VCaP (cell line): ENCODE measurements around the gene SUMO3.

Experiments
- H3K27ac ChIP-seq: fragments of 450-650 bp; 2 replicates; pipeline ENCODE4 v1.5.1; 2017
- CTCF ChIP-seq: fragments of 450-650 bp; conservative IDR thresholded peaks from 2 replicates; pipeline ENCODE4 v1.5.1; 2017; ENCODE audit warnings: mild to moderate bottlenecking, moderate library complexity

SUMO3 gene

GRCh38 chr21:44815225-44815624 is 2.6 kb downstream of the SUMO3 start:
- no peak for TF ChIP-seq CTCF
- H3K27ac ChIP-seq, result peak overlapping the region; percentile 87; the same call in 1 of the 2 replicates

DNA sequence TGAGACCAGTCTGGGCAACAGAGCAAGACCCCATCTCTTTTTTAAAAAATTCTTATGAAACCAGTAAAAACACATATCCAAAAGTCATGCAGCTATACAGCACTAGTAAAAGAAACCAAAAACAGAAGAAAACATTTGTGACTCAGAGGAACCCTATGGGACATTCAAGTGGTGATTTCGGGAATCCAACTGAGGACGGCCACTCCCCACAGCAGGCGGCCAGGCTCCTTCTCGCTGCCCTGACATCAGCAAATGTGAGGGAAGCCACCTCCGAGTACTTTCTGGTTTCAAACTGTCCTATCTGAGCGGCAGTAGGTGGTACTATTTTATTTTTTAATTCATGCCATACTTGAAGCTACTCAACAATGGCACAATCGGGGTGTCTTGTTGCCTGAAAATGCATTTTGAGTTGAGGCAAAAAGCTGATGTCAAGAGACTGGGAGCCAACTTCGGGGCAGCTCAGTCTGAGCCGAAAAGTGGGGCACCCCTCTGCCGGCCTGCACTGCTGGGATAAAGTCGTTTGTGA is 3.3 kb downstream of the SUMO3 start:
- peak overlapping the region; percentile 78; the same call in 1 of the 2 replicates for H3K27ac ChIP-seq
- TF ChIP-seq CTCF, result no peak

DNA sequence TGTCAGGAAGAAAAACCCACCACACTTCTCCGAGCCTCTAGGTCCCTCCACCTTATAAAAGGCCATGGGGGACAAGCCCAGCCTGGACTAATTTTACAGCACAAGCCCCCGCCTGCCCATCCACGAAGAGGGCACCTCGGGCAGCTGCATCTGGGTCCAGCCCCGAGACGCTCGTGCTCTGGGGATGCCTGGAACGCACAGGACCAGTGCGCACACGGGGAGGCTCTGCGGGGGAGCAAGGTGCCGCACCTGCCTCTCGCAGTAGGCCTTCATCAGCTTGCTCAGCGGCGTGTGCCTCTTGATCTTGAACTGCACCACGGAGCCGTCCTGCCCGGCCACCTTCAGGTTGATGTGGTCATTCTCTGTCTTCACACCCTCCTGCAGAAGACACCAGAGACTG is 4.1 kb downstream of the SUMO3 start:
- TF ChIP-seq CTCF, result no peak
- peak overlapping the region; percentile 78 for H3K27ac ChIP-seq

GRCh38 chr21:44813149-44813548 is 4.7 kb downstream of the SUMO3 start:
- H3K27ac ChIP-seq, result peak overlapping the region; percentile 78
- TF ChIP-seq CTCF, result no peak

- peak overlapping the region; percentile 78 for H3K27ac ChIP-seq
- TF ChIP-seq CTCF, result no peak
These were observed 5.2 kb downstream of the SUMO3 start for GRCh38 chr21:44812640-44813039.

- peak overlapping the region; percentile 78 for H3K27ac ChIP-seq
- TF ChIP-seq CTCF, result no peak
These were observed 7.1 kb downstream of the SUMO3 start for GRCh38 chr21:44810779-44811178.

DNA sequence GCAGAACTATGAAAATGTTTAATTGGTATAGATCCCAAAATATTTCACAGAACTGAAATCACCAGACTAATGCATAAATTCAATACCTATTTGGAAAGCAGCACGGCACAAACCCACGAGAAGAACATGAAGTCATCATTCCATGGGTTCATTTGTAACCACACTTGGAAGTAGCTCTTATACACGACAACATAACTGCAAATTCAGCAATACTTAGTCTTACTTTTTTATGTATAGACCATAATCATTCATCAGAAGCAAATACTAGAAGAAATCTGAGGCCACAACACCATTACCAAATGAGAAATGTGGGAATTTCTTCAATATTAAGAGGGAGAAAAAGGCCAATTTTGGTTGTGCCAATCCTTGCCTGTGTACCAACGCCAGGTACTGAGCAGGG is 12.0 kb downstream of the SUMO3 start:
- H3K27ac ChIP-seq, result no peak overlapping the region
- TF ChIP-seq CTCF, result no peak
